K562 (cell line): ENCODE data around the gene SORT1. TPM values are rescaled to one million over a fixed set of nuclear protein-coding genes. Genes with fewer than 3 reads are reported as not detected.

Experiments
- CEBPG ChIP-seq, 3 experiments: fragments of 200-800 bp in 1 of 3; sonication (Bioruptor generic) in 1 of 3; sonication (generic) in 1 of 3; formaldehyde crosslinking in 1 of 3; IDR thresholded peaks in 2 of 3; conservative IDR thresholded peaks in 1 of 3; 2 replicates each; pipeline versions ENCODE4 v1.6.1 to v1.8.0; 2016 to 2022; ENCODE audit warnings: missing compliant biosample characterization in 2 of 3, missing genetic modification characterization in 2 of 3, mild to moderate bottlenecking in 1 of 3, missing genetic modification reagents in 1 of 3
- FOSL1 ChIP-seq: fragments of 200-800 bp; sonication (Bioruptor generic); conservative IDR thresholded peaks from 2 replicates; pipeline ENCODE4 v1.6.1; 2016; ENCODE audit warnings: missing genetic modification characterization, missing compliant biosample characterization
- HCFC1 ChIP-seq: IDR thresholded peaks from 2 replicates; pipeline ENCODE4 v1.6.1; 2012; ENCODE audit warnings: low read depth, low read length, improper control_type of control experiment
- HDAC3 ChIP-seq: fragments of 450-650 bp; IDR thresholded peaks from 2 replicates; pipeline ENCODE4 v1.6.1; 2018; ENCODE audit warnings: borderline replicate concordance, mild to moderate bottlenecking, moderate library complexity; ENCODE audit not compliant: partially characterized antibody
- HDAC6 ChIP-seq: IDR thresholded peaks from 2 replicates; pipeline ENCODE4 v1.6.1; 2012; ENCODE audit warnings: low read depth, mild to moderate bottlenecking, control low read depth, inconsistent platforms, low read length, moderate library complexity
- ILK ChIP-seq: fragments of 450-650 bp; IDR thresholded peaks from 2 replicates; pipeline ENCODE4 v1.6.1; 2016; ENCODE audit warnings: missing genetic modification characterization, low read depth, mild to moderate bottlenecking, missing compliant biosample characterization, moderate library complexity, borderline replicate concordance
- MEF2A ChIP-seq: IDR thresholded peaks from 2 replicates; pipeline ENCODE4 v1.6.1; 2011; ENCODE audit warnings: low read depth, mild to moderate bottlenecking, low read length, moderate library complexity; ENCODE audit not compliant: control insufficient read depth
- NFYB ChIP-seq: IDR thresholded peaks from 2 replicates; pipeline ENCODE4 v1.6.1; 2011; ENCODE audit warnings: mild to moderate bottlenecking, moderate library complexity; ENCODE audit not compliant: insufficient read length; ENCODE audit errors: extremely low read depth
- PRPF4 ChIP-seq: fragments of 200-400 bp; formaldehyde crosslinking; IDR thresholded peaks from one replicate; pipeline ENCODE4 v1.6.1; 2017; ENCODE audit warnings: low read length, low read depth, mild to moderate bottlenecking; ENCODE audit not compliant: insufficient read depth, poor library complexity, severe bottlenecking
- PTRF ChIP-seq: fragments of 450-650 bp; IDR thresholded peaks from 2 replicates; pipeline ENCODE4 v1.6.1; 2016; ENCODE audit warnings: mild to moderate bottlenecking, missing genetic modification characterization, missing compliant biosample characterization
- RBM34 ChIP-seq: fragments of 200-400 bp; formaldehyde crosslinking; IDR thresholded peaks from 2 replicates; pipeline ENCODE4 v1.6.1; 2018; ENCODE audit warnings: low read length, borderline replicate concordance; ENCODE audit not compliant: insufficient read depth
- RHOXF2B ChIP-seq: fragments of 250-450 bp; sonication (Bioruptor Pico); conservative IDR thresholded peaks from 2 replicates; pipeline ENCODE4 v1.5.1; 2021
- SETDB1 ChIP-seq: IDR thresholded peaks from one replicate; pipeline ENCODE4 v1.6.1; 2012; ENCODE audit warnings: low read length, control low read depth, inconsistent platforms
- SMARCE1 ChIP-seq: fragments of 450-650 bp; IDR thresholded peaks from 2 replicates; pipeline ENCODE4 v1.7.1; 2016; ENCODE audit warnings: mild to moderate bottlenecking
- SRF ChIP-seq, 2 experiments: fragments of 250-450, 450-650 bp in 1 of 2; sonication (Bioruptor Pico) in 1 of 2; sonication (generic) in 1 of 2; formaldehyde crosslinking; IDR thresholded peaks; 2 replicates each; pipeline versions ENCODE4 v1.5.0 to v1.5.1; 2020 to 2022; ENCODE audit warnings: mild to moderate bottlenecking in 1 of 2, missing genetic modification reagents in 1 of 2
- TCF7L2 ChIP-seq: fragments of 150-350 bp; IDR thresholded peaks from 2 replicates; pipeline ENCODE4 v1.6.1; 2016; ENCODE audit warnings: low read depth, mild to moderate bottlenecking, low read length, moderate library complexity
- TEAD1 ChIP-seq, 2 experiments: fragments of 450-650 bp in 1 of 2; sonication (generic) in 1 of 2; formaldehyde crosslinking; IDR thresholded peaks; 2 replicates each; pipeline versions ENCODE4 v1.4.0 to v1.8.0; 2020 to 2022; ENCODE audit warnings: mild to moderate bottlenecking in 2 of 2, missing genetic modification reagents in 1 of 2
- ZC3H11A ChIP-seq: IDR thresholded peaks from 2 replicates; pipeline ENCODE4 v1.6.1; 2012; ENCODE audit warnings: low read depth, low read length, improper control_type of control experiment
- ZNF311 ChIP-seq: fragments of 250-450 bp; sonication (Bioruptor Pico); IDR thresholded peaks from 2 replicates; pipeline ENCODE4 v1.4.0; 2020; ENCODE audit warnings: mild to moderate bottlenecking, moderate library complexity
- ZNF695 ChIP-seq: fragments of 450-650 bp; formaldehyde crosslinking; IDR thresholded peaks from 2 replicates; pipeline ENCODE4 v1.4.0; 2020; ENCODE audit warnings: mild to moderate bottlenecking, moderate library complexity
- ZNF75A ChIP-seq: fragments of 450-650 bp; formaldehyde crosslinking; IDR thresholded peaks from 2 replicates; pipeline ENCODE4 v1.4.0; 2020; ENCODE audit warnings: mild to moderate bottlenecking
- ZNF79 ChIP-seq: fragments of 250-450 bp; sonication (Bioruptor Pico); IDR thresholded peaks from 2 replicates; pipeline ENCODE4 v1.4.0; 2020; ENCODE audit warnings: low read depth, mild to moderate bottlenecking, moderate library complexity
- polyA plus RNA-seq, 8 experiments: library from polyadenylated mRNA; depleted of rRNA in 4 of 8; stranded (reverse) in 5 of 8; unstranded in 3 of 8; fragments of >200 nt; fragmentation: Nextera tagmentation in 2 of 8; fragmentation: Illumina TruSeq in 1 of 8; extraction: Ambion mirVana in 2 of 8; extraction: Trizol in 1 of 8; gene quantifications; 2 replicates each; pipeline versions ENCODE4 v1.2.1 to v1.2.3, GENCODE V29; 2011 to 2014; ENCODE audit warnings: inconsistent platforms in 1 of 8, missing spikeins in 1 of 8
- total RNA-seq, 7 experiments: library from RNA; depleted of rRNA in 6 of 7; stranded (reverse); fragments of >200 nt in 6 of 7; fragmentation: Illumina TruSeq in 2 of 7; extraction: Trizol in 2 of 7; gene quantifications; 2 replicates each; pipeline versions ENCODE4 v1.2.1 to v1.2.3, GENCODE V29; 2011 to 2021; ENCODE audit warnings: low replicate concordance in 1 of 7
- TF ChIP-seq, protein P1 (sequence below): fragments of 250-450 bp; sonication (Bioruptor Pico); IDR thresholded peaks from 2 replicates; pipeline ENCODE4 v1.6.1; 2021; ENCODE audit warnings: mild to moderate bottlenecking
- TF ChIP-seq, protein P2 (sequence below): fragments of 250-450 bp; sonication (Bioruptor Pico); IDR thresholded peaks from 2 replicates; pipeline ENCODE4 v1.8.0; 2021; ENCODE audit warnings: moderate library complexity, mild to moderate bottlenecking, inconsistent platforms
- TF ChIP-seq, protein P3 (sequence below): fragments of 450-650 bp; IDR thresholded peaks from 2 replicates; pipeline ENCODE4 v1.6.1; 2016
- TF ChIP-seq, protein P4 (sequence below): sonication (generic); formaldehyde crosslinking; IDR thresholded peaks from 2 replicates; pipeline ENCODE4 v1.8.0; 2022; ENCODE audit warnings: missing genetic modification reagents, mild to moderate bottlenecking, moderate library complexity, borderline replicate concordance

Gene SORT1
- total and polyA plus RNA-seq, 9 of the 15 experiments (the other 6 are each of a cell fraction or from before 2014, with no cell fraction given) = 27.4 to 112 (median 65.0) TPM

DNA sequence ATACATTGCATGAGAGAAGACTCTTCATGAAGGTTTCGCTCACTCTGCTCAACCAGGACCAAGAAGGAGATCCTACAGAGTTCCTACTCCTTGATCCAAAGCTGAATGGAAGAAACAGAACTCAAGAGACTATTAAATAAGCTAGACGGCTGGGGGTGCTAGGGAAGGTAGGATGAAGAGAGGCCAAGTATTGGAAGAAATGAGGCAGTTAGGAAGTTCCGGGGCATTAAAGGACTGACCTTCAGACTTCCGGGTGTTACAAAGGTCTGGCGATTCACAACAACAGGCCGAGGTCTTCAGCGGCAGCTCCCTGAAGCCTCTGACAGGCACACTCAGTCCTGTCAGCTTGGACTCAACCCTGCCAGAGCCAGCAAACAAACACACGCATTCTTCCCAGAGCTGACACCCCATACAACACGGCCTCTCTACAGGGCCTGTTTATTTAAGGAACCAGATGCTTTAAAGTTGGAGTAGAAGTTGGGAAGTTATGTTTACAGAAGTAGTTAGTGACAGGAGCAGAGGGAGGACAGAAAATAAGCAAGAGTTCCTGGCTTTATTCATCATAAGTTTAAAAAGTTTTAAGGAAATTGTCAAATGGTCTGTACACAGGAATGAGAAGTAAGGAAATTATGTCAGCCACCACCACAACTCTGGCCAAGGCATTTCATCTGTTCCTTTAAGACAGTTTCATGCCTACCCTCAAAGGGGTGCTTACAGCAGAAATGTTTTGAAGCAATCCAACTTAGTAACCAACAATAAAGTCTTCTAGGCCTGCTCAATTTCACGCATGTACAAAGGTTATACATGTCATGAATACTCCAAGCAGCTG, 4.7 kb downstream of the SORT1 start (continued):
- TF ChIP-seq TEAD1 (CRISPR knock-in tag; IDR thresholded peaks at IDR 0.05) = peak in 1 of 2 experiments; percentile 48; a peak in 1 of 4 replicates
- TF ChIP-seq NFYB = no peak
- no peak for TF ChIP-seq CEBPG (CRISPR knock-in tag; IDR thresholded peaks at IDR 0.05)
- no peak for TF ChIP-seq CEBPG (tag; conservative IDR thresholded peaks at IDR 0.05 in 1 of 2, IDR thresholded peaks at IDR 0.05 in 1 of 2)
- TF ChIP-seq RBM34 = no peak
- TF ChIP-seq HDAC6 = no peak
- TF ChIP-seq RHOXF2B (CRISPR knock-in tag) = no peak
- no peak for TF ChIP-seq ZNF75A
- TF ChIP-seq, protein P1, sequence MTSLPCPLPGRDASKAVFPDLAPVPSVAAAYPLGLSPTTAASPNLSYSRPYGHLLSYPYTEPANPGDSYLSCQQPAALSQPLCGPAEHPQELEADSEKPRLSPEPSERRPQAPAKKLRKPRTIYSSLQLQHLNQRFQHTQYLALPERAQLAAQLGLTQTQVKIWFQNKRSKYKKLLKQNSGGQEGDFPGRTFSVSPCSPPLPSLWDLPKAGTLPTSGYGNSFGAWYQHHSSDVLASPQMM (CRISPR knock-in tag) = no peak
- TF ChIP-seq, protein P2, sequence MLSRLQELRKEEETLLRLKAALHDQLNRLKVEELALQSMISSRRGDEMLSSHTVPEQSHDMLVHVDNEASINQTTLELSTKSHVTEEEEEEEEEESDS (CRISPR knock-in tag) = no peak
- TF ChIP-seq PTRF = no peak
- TF ChIP-seq, protein P3, sequence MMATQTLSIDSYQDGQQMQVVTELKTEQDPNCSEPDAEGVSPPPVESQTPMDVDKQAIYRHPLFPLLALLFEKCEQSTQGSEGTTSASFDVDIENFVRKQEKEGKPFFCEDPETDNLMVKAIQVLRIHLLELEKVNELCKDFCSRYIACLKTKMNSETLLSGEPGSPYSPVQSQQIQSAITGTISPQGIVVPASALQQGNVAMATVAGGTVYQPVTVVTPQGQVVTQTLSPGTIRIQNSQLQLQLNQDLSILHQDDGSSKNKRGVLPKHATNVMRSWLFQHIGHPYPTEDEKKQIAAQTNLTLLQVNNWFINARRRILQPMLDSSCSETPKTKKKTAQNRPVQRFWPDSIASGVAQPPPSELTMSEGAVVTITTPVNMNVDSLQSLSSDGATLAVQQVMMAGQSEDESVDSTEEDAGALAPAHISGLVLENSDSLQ = peak; percentile 89
- 0 out of 2 replicates have a peak, but pooled peaks have one; percentile 11 for TF ChIP-seq SMARCE1
- no peak for TF ChIP-seq MEF2A
- TF ChIP-seq ZNF695 (CRISPR knock-in tag) = no peak
- peak; percentile 57; the same call in 1 of the 2 replicates for TF ChIP-seq ZNF311 (CRISPR knock-in tag)
- TF ChIP-seq ZC3H11A = no peak
- TF ChIP-seq PRPF4 = no peak
- peak; percentile 15 for TF ChIP-seq HDAC3
- TF ChIP-seq FOSL1 (tag) = no peak
- TF ChIP-seq, protein P4, sequence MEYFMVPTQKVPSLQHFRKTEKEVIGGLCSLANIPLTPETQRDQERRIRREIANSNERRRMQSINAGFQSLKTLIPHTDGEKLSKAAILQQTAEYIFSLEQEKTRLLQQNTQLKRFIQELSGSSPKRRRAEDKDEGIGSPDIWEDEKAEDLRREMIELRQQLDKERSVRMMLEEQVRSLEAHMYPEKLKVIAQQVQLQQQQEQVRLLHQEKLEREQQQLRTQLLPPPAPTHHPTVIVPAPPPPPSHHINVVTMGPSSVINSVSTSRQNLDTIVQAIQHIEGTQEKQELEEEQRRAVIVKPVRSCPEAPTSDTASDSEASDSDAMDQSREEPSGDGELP (CRISPR knock-in tag) = peak; percentile 23; the same call in 1 of the 2 replicates
- no peak for TF ChIP-seq SRF (CRISPR knock-in tag; IDR thresholded peaks at IDR 0.05)
- no peak for TF ChIP-seq SETDB1
- no peak for TF ChIP-seq TCF7L2
- TF ChIP-seq HCFC1 = peak; percentile 20; the same call in 1 of the 2 replicates
- TF ChIP-seq ZNF79 = no peak
- TF ChIP-seq ILK (tag) = no peak
